HG03378 (cell line): ENCODE data around the gene SRGAP3.

Source experiments
- ATAC-seq: cut with Tn5 transposase; IDR thresholded peaks from one replicate; pipeline ENCODE4 v1.9.1; 2021; ENCODE audit warnings: mild to moderate bottlenecking, moderate library complexity; ENCODE audit not compliant: unreplicated experiment

Gene SRGAP3

DNA sequence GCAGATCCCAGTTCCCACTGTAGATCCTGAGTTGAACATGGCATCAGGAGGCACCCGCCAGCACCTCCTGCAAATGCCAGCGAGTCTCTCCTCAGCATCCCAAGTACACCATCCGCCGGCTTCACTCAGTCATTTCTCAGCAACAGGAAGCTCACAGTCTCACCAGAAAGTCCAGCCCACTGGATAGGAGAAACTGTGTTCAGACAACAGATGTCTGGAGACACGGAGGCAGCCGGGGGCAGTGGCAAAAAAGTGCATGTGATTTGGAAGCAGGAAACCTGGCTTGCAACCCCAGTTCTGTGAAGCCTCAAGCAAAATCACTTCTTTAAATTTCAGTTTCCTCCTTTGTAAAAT lies 68.7 kb downstream of the SRGAP3 start:
- peak; percentile 7 for ATAC-seq

DNA sequence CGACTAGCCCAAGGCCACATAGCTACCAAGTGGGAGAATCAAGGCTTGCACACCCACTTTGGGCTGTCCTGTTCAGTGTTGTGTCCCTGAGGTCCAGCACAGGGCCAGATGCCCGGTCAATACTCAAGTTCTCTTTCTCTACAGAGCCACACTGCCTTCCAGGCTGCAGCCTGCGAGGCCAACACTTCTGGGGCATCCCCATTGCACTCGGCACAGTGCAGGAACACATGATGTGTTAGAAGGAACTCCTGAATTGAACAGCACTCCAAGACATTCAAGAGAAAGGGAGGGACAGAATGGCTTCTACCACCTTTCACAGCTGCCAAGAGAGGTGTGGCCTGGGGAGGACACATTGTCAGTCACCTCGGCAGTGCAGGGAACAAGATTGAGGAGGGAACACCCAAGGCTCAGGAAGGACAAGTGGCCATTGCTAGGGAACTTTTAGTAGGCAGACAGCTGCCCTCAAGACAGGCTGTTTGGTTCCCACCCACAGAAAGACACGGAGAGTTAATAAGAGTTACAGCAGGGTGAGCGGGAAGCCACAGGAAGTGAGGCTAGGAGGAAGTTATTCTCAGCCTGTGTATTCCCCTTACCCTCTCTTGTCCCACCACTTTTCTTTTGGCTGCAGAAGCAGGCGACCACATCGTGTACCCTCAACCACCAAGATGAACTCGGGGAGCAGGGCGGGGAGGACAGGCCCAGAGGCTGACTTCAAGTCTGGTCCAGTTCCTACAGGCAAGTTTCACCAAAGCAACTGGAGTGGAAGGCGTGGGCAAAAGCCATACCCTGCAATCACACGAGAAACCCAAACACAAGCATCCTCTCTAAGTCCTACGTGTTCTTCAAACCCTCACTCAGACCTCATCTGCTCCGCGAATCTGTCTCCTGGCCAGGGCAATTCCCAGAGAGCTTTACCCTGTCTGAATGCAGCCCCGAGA lies 69.4 kb downstream of the SRGAP3 start:
- peak; percentile 77 for ATAC-seq

DNA sequence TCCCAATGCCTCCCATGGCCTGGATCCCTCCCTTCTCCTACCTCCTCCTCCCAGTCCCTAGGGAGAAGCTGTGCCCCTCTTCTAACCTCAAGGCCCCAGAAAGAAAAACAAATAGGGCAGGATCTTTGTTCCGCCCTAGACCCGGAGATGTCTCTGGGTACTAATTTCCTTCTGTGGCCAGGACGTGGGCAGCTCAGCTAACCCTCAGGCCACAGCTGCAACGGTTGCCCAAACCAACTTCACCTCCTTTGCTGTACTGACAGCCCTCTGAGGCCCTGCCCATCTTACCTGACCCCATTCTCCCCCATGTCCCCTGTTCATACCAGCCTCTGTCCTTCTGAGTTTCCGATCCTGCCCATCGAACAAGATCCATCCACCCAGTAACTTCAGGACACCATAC lies 70.7 kb downstream of the SRGAP3 start:
- no peak for ATAC-seq

DNA sequence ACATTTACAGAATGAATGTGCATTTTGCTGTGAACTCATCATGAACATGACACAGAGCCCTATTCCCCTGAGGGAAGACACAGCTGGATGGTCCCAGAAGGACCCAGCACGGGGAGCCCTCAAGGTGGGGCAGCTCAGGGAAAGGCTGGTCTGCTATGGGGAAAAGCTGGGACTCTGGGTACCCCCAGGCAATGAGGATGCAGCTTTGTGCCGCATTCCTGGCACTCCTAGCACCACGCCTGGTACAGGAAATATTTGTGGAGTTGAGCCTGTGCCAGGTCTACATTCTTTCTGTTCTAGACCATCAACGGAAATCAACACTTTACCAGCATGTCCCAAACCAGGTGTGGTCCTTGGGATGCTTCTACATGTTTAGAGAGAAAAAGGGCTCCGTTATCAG lies 74.0 kb downstream of the SRGAP3 start:
- ATAC-seq: no peak

DNA sequence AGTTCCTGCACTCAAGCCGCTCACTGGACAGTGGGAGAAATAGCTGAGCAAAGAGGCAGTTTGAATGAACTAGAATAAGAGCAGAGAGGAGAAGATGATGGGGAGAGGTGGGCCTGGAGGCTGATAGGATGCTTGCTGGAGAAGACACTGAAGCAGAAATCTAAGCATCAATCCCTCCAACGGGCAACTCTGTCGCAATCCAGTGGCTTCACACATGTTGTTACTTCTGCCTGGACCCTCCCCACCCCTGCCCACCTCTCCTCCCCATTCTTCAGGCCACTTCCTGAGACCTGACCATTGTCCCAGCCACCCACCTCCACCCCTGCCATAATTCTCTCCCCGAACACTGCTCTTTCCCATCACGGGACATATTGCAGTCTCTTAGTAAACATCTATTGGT lies 76.0 kb downstream of the SRGAP3 start:
- no peak for ATAC-seq

DNA sequence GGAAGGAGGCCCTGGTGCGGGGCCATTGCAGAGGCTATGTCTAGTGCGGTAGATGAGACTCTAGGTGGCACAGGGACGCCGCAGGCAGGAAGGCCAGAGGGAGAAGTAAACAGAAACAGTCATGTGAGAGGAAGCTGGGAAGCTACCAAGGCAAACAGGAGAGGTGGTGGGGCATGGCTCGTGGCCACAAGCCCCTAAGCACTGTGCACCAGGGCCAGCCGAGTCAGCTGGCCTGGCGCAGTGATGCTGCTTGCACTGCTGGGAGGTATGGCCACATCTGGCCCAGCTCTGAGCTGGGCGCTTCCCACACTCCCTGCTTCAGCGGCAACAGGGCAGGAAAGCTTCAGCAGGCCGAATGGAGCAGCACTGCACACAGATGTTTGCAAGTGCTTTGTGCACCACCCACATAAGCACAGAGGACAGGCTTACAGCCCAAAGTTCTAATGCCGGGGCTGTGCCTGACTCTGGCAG lies 76.6 kb downstream of the SRGAP3 start:
- ATAC-seq: no peak

DNA sequence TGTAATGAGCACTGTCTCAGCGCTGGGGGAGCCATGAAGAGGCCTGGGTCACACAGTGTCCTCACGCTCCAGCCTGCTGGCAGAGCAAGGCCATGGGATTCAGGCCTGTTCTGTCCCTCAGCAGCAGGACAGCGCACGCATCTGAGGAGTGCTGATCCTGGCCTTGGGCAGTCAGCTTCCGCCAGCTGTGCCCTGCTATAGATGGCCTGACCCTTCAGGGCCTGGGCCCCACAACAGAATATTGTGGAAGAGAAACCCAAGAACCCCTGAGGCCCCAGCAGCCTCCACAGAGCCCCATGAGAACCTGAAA lies 78.6 kb downstream of the SRGAP3 start:
- ATAC-seq: no peak

DNA sequence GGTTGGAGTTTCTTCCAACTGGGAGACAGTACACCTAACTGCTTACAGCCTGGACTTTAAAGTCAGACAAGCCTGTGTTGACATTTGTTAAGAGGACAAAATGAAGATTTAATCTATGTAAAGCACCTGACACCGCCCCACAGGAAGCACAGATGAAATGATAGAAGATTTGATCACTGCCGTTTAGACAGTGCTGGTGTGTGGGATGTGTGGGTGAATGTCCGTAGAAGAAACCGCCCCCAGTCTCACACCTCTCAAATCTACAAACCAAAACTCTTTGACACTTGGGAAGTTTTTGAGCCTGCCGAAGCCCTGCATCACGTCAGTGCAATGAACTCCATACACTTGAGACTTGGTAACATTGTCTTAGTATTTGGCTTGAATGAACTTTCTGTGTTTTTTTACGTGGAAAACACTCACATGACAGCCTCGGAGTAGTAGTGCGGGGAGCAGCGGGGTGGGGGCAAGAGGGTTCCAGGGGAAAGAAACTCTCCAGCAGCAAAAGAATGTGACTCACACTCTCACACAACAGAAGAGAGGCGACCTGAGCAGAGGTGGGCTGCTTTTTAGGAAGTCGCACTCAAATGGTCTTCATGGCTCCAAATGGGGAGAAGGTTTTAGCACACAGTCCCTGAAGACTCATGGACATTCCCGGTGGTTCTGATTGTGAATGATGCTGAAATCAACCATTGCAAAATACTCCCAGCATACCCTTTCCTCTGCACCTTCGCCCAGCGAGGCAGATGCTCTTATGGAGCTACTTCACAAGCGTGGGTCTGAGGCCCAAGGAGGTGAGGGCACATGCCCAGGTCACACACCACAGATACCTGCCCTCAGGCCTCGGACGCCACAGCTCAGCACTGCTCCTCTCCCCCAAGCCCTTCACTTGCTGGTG lies 79.2 kb downstream of the SRGAP3 start:
- no peak for ATAC-seq

DNA sequence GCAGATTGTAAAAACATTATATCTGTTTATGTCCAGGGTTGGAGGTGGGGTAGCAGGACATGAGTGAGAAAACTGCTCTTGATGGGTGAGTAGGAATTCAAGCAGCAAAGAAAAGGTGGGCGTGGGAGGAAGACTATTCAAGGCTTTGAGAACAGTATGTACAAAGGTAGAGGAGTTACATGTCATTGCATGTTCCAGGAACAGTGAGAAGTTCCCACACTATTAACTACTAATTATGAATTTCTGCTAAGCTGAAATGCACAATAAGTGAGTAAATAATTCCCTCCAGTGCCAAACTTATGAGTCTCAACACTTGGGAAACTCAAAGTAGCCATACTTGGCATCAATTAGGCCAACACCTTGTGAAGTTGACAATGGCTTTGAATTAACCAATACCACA lies 80.1 kb downstream of the SRGAP3 start:
- no peak for ATAC-seq

DNA sequence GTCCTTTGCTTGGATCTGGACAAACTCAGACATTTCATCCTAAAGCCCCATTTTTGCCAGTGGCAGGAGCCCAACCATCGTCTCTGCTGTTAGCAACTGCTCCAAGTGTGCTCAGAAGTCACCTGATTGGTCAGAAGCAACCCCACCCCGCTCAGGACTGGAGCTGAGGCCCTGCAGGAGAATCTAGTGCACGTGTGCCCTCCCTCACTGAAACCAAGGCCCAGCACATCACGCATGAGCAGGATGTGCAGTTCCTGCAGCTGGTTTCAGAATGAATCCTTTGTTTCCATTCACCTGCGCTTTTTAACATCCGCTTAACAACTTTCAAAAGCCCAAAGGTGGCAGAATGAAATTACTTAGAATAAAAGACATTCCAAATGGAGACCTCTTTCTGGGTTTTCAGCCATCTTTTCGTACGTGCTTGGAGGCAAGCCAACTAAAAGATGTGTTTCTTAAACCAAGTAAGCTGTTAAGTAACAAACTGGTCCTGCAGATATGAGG lies 81.2 kb downstream of the SRGAP3 start:
- ATAC-seq: peak; percentile 97

DNA sequence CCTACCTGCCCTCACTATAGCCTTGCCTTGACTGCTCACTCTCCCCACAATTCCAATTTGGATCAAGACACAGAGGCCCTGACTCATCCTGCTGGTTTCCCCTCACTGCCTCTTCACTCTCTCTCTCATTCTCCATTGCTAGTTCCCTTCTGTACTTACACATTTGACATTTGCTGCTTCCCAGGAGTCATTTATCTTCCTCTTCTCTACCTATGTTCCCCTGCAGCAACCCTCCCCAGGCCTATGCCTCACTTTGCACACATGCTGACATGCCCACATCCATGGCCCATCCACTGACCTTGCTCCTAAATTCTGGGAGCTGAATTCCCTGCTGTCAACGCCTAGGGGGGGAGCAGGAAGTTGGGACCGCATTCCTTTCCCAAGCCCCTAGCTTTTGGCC lies 82.2 kb downstream of the SRGAP3 start:
- ATAC-seq: no peak

DNA sequence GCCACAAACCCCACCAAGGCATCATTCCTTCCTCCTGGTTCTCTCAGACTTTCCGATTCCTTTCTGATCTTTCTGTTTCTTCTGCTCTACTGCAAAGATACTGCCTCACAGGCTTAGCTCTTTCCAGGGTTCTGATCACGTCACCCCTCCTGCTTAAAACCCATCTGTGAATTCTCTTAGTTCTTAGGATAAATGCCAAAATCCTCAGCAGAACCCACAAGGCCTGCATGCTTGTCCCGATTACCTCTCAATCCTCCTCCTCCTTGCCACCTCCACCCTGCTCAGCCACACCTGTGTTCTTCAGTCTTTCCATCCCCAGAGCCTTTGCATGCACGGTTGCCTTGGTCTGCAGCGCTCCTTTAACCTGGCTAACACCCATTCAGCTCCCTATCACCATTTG lies 84.0 kb downstream of the SRGAP3 start:
- ATAC-seq: no peak

DNA sequence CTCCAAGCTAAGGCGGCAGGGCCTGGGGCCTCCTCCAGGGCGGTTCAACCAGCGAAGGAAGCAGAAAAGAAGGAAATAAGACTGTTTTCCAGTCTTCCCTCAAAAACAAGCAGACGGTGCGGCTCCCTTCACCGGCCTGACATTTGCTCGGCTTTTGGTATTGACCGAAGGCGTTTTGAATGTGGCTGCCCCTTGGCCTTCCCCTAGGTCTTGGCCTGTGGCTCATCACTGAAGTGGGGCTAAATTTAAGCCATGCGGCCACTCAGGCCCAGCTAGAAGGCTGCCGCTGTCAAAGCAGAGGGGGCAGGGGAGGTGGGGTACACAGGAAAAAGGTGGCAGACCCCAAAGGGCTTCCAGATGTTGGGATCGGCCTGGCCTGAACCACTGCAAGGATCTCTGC lies 86.2 kb downstream of the SRGAP3 start:
- ATAC-seq: no peak

DNA sequence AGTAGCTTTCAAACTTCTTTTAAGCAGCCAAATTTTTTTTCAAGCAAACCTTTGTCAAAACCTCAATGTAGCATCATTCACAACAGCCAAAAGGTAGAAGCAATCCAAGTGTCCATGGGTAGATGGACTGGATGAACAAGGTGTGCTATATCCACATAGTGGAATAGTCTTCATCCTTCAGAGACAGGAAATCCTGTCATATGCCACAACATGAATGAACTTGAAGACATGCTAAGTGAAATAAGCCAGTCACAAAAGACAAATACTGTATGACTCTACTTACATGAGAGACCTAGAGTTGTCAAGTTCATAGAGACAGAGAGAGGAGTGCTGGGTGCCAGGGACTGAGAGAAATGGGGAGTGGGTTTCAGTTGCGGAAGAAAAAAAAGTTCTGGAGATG lies 87.6 kb downstream of the SRGAP3 start:
- ATAC-seq: no peak

DNA sequence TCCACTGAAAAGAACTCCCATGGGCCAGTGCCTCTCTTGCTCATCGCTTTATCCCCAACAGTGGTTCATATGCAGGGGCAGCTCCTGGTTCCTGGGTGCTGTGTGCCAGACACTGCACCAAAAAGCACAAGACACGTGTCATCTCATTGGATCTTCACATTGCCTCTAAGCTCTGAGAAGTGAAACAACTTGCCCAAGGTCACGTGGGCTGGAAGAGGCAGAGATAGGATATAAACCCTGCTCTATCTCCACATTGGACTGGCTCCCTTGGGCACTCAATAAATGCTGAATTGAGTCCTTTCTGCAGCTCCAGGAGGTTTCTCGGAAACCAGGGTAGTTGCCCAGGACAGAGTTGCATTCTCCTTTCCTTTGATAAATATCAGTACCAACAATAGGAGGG lies 88.1 kb downstream of the SRGAP3 start:
- no peak for ATAC-seq

DNA sequence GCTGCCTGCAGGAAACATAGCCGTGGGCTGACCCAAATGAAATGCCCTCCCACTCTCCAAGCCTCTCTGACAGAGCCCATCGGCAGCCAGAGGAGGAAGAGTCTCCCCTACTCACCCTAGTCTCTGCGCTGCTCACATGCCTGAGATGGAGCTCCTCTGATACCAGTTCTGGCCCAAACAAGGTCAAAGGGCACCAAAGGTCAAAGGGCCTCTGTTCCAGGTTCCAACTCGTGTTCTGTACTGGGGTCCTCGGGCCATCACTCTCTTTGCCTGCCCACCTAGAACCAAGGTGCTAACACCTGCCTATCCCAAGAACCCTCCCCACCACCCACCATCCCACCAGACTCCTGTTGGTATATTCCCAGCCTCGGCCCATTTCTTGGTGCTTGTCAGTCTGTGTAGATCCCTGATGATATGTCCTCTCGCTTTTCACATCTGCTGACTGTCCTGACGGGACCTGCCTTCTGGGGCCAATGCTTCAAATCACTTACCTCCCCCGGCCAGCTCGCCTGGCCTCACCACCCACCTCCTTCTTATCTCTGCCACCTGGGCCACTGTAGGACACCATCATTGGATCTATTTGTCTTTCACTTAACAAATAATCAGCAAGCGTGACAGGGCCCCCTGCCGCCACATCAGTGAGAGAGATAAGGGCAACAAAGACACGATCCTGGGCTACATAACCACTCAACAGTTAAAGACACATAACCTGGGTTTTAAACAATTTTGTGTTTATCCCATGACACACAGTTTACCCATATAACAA lies 90.4 kb downstream of the SRGAP3 start:
- ATAC-seq: no peak

DNA sequence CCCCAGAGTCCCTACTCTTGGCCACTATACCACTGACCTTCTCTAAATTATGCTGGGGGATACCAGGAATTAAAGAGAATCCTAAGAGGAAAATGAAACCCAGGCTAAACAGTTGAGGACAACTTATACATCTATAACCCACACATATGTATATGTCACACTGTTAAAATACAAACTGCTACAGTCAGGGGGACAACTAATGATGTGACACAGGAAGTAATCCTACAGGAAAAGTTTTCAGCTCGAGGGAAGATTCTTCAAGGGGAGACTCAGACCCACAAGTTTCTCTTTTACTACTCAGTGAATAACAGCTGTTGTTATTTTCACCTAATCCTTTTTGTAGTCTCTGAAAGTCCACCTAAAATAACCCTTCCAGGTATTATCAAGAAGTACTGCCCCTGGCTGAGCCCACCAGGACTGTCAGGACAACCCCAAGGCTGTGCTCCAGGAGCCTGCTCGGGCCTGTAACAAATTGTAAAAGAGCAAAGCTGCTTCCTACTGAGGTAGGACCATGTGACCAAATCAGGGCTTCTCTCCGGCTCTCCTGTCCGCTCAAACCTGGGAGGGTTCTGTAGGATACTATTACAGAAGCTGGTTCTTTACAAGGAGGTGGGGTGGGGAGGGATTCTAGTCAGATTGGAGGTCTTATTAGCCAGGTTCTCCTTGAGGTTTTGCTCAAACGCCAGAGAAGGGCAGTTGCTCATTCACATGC lies 91.6 kb downstream of the SRGAP3 start:
- no peak for ATAC-seq

DNA sequence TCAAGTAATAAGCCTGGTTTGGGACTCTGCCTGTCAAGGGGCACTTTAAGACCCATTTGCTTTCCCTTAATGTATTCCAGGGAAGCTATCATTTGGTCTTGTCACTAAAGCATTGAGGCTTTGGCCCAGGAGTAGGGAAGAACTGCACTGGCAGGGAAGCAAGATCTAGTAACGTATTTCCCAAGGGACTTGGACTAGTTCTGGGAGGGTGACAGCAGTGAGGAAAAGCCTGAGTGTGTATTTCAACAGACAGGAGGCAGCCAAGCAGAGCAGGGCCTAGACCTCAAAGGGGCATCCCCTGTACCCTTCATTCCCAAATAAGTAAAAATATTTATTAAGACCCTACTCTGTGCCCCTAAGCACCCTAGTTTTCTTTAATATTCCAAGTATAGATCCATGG lies 92.8 kb downstream of the SRGAP3 start:
- no peak for ATAC-seq

DNA sequence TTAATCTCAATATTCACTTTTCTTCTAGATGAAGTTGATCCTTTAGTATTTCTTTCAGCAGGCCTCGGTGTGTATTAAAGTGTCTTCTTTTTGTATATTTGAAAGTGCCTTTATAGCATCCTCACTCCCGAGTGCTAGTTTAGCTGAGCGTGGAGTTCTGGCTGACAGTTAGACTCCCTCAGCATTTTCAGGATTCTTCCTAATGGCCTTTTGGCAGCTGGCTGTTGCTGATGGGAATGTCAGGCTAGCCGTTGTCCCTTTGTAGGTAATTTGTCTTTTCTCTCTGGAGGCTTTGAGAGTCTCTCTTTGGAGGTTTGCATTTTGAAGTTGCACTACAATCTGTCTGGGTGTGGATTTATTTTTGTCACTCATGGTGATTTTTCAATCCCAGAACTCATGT lies 94.4 kb downstream of the SRGAP3 start:
- ATAC-seq: no peak

DNA sequence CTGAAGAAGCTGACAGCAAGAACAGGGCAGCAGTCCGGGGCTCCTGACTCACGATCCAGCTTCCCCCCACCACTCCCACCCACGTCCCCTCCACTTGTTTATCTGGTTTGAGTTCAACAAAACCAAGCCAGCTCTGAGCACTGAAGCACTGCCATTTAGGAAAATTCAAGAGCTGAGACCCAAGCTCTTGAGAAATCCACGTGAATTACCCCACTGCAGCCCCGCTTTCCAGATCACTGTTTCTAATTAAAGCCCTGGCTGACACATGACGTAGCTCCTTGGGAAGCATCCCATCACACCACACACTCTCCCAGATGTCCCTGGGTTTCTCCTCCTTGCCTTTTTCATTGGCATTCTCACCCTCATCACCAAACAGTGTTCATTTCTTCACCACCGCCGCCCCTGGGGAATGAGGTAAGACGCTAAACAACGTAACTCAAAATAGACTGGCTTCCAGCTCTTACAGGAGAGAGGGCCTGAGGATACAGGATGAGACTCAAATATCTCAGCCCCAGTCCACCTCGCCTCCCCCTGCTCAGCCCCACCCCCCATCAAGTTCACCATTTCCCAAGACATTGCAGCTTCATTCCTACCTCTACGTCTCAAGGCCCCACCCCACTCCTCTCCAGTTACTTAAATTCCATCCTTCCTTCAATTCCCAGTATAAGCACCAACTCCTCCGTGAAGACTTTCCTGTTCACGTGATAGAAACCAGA lies 95.4 kb downstream of the SRGAP3 start:
- ATAC-seq: no peak
